GM23248 (cell line): ENCODE measurements around the gene WSCD1.

Experiments
- EZH2 ChIP-seq: fragments of 200-600 bp; sonication (generic); IDR thresholded peaks from 2 replicates; pipeline ENCODE4 v1.6.1; 2018; ENCODE audit warnings: antibody characterized with exemption, mild to moderate bottlenecking; ENCODE audit not compliant: insufficient read depth, poor library complexity, severe bottlenecking
- EZH2phosphoT487 ChIP-seq: fragments of 200-600 bp; sonication (generic); IDR thresholded peaks from 2 replicates; pipeline ENCODE4 v1.6.1; 2018; ENCODE audit warnings: antibody characterized with exemption, moderate library complexity, mild to moderate bottlenecking, low read depth; ENCODE audit not compliant: insufficient read depth

DNA sequence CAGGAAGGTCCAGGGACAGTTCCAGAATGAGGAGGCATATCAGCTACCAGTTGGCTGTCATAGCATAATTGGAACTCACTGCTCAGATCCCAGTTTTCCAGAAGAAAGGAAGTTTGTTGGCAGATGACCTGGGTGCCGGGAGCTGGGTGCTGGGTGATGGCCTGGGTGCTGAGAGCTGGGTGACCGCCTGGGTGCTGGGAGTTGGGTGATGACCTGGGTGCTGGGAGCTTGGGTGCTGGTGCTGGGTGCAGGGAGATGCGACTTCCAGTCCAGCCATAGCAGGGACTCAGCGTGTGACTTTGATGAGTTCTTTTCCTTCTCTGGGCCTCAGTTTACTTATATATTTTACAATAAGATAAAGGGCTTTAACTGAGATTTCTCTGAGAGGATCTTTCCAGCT lies 18.0 kb downstream of the WSCD1 start:
- TF ChIP-seq EZH2phosphoT487, result no peak
- TF ChIP-seq EZH2, result no peak
